Sigmoid colon (tissue), 4 donors: Measurements from ENCODE around the gene STK32B.
"Not testable (repeated sequence)": the region's sequence is repeated elsewhere in the genome, so short reads cannot be mapped to it uniquely, and the experiment has no call there.

Experiments used
- POLR2A ChIP-seq, 2 donors: fragments of 450-650 bp; IDR thresholded peaks; one replicate each; pipeline ENCODE4 v1.6.1; 2016; ENCODE audit warnings: antibody characterized with exemption in 2 of 2, mild to moderate bottlenecking in 2 of 2, moderate library complexity in 2 of 2
- POLR2AphosphoS5 ChIP-seq, 4 donors: sonication (generic); formaldehyde crosslinking; IDR thresholded peaks; one replicate each; pipeline ENCODE4 v1.6.1; 2017; ENCODE audit warnings: antibody characterized with exemption in 4 of 4
- TF ChIP-seq, protein P1 (sequence below), 4 experiments: fragments of 450-650 bp in 3 of 4; fragments of 200-600 bp in 1 of 4; IDR thresholded peaks; one replicate each; pipeline ENCODE4 v1.5.1; 2016 to 2019; ENCODE audit warnings: antibody characterized with exemption in 4 of 4, mild to moderate bottlenecking in 3 of 4, moderate library complexity in 2 of 4

DNA sequence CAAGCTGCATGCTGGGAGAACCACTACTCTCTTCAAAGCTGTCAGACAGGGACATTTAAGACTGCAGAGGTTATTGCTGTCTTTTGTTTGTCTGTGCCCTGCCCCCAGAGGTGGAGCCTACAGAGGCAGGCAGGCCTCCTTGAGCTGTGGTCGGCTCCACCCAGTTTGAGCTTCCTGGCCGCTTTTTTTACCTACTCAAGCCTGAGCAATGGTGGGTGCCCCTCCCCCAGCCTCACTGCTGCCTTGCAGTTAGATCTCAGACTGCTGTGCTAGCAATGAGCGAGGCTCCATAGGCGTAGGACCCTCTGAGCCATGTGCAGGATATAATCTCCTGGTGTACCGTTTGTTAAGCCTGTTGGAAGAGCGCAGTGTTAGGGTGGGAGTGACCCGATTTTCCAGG, 195.8 kb downstream of the STK32B start:
- TF ChIP-seq, protein P1, sequence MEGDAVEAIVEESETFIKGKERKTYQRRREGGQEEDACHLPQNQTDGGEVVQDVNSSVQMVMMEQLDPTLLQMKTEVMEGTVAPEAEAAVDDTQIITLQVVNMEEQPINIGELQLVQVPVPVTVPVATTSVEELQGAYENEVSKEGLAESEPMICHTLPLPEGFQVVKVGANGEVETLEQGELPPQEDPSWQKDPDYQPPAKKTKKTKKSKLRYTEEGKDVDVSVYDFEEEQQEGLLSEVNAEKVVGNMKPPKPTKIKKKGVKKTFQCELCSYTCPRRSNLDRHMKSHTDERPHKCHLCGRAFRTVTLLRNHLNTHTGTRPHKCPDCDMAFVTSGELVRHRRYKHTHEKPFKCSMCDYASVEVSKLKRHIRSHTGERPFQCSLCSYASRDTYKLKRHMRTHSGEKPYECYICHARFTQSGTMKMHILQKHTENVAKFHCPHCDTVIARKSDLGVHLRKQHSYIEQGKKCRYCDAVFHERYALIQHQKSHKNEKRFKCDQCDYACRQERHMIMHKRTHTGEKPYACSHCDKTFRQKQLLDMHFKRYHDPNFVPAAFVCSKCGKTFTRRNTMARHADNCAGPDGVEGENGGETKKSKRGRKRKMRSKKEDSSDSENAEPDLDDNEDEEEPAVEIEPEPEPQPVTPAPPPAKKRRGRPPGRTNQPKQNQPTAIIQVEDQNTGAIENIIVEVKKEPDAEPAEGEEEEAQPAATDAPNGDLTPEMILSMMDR (IDR thresholded peaks at IDR 0.05), result not testable (repeated sequence)
- TF ChIP-seq POLR2AphosphoS5, POLR2A (IDR thresholded peaks at IDR 0.05): not testable (repeated sequence)
